Measurements from ENCODE around the gene PZP. TPM values are rescaled to one million over a fixed set of nuclear protein-coding genes. Genes with fewer than 3 reads are reported as not detected.

Gene PZP
- total and polyA plus RNA-seq, 2 of the 13 experiments (the other 11 are each of a cell fraction or from before 2014, with no cell fraction given): 0.07 to 0.89 TPM

- TF ChIP-seq, protein P1, sequence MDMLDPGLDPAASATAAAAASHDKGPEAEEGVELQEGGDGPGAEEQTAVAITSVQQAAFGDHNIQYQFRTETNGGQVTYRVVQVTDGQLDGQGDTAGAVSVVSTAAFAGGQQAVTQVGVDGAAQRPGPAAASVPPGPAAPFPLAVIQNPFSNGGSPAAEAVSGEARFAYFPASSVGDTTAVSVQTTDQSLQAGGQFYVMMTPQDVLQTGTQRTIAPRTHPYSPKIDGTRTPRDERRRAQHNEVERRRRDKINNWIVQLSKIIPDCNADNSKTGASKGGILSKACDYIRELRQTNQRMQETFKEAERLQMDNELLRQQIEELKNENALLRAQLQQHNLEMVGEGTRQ (IDR thresholded peaks at IDR 0.05; ENCODE audit: low read depth, low read length): no peak
- TF ChIP-seq, protein P1 (CRISPR knock-in tag; IDR thresholded peaks at IDR 0.05; ENCODE audit: borderline replicate concordance): no peak
- TF ChIP-seq MTF2 (CRISPR knock-in tag; IDR thresholded peaks at IDR 0.05; ENCODE audit: borderline replicate concordance) (no peak), HNRNPL (IDR thresholded peaks at IDR 0.05; ENCODE audit: low read depth, low read length) (no peak), ZNF672 (CRISPR knock-in tag; IDR thresholded peaks at IDR 0.05) (no peak), YEATS4 (CRISPR knock-in tag; IDR thresholded peaks at IDR 0.05; ENCODE audit: borderline replicate concordance) (no peak; the same call in 1 of the 2 replicates), JUN (CRISPR knock-in tag; IDR thresholded peaks at IDR 0.05) (peak; percentile 69; the same call in 1 of the 2 replicates), XBP1 (CRISPR knock-in tag; IDR thresholded peaks at IDR 0.05) (no peak), ZNF775 (CRISPR knock-in tag; IDR thresholded peaks at IDR 0.05; ENCODE audit: borderline replicate concordance) (no peak), SETDB1 (CRISPR knock-in tag; IDR thresholded peaks at IDR 0.05; ENCODE audit: borderline replicate concordance) (no peak), ZNF251 (CRISPR knock-in tag; IDR thresholded peaks at IDR 0.05) (no peak), ZNF331 (CRISPR knock-in tag; IDR thresholded peaks at IDR 0.05) (peak; percentile 67), ZNF660 (CRISPR knock-in tag; IDR thresholded peaks at IDR 0.05; ENCODE audit: borderline replicate concordance, low read depth) (no peak), GFI1 (CRISPR knock-in tag; IDR thresholded peaks at IDR 0.05; ENCODE audit: borderline replicate concordance) (peak; percentile 54; the same call in 1 of the 2 replicates), NR2C2 (CRISPR knock-in tag; IDR thresholded peaks at IDR 0.05; ENCODE audit: borderline replicate concordance) (peak; percentile 77), ZFP1 (CRISPR knock-in tag; IDR thresholded peaks at IDR 0.05) (peak; percentile 53; the same call in 1 of the 2 replicates)
- TF ChIP-seq, protein P2, sequence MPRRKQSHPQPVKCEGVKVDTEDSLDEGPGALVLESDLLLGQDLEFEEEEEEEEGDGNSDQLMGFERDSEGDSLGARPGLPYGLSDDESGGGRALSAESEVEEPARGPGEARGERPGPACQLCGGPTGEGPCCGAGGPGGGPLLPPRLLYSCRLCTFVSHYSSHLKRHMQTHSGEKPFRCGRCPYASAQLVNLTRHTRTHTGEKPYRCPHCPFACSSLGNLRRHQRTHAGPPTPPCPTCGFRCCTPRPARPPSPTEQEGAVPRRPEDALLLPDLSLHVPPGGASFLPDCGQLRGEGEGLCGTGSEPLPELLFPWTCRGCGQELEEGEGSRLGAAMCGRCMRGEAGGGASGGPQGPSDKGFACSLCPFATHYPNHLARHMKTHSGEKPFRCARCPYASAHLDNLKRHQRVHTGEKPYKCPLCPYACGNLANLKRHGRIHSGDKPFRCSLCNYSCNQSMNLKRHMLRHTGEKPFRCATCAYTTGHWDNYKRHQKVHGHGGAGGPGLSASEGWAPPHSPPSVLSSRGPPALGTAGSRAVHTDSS (CRISPR knock-in tag; conservative IDR thresholded peaks at IDR 0.05): no peak
- TF ChIP-seq, protein P3, sequence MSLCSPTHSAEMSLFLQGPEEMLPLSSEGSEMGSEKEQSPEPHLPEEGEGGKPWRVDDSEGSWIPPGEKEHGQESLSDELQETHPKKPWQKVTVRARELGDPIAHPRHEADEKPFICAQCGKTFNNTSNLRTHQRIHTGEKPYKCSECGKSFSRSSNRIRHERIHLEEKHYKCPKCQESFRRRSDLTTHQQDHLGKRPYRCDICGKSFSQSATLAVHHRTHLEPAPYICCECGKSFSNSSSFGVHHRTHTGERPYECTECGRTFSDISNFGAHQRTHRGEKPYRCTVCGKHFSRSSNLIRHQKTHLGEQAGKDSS (CRISPR knock-in tag; IDR thresholded peaks at IDR 0.05; ENCODE audit: borderline replicate concordance, low read depth): no peak
- TF ChIP-seq, protein P4, sequence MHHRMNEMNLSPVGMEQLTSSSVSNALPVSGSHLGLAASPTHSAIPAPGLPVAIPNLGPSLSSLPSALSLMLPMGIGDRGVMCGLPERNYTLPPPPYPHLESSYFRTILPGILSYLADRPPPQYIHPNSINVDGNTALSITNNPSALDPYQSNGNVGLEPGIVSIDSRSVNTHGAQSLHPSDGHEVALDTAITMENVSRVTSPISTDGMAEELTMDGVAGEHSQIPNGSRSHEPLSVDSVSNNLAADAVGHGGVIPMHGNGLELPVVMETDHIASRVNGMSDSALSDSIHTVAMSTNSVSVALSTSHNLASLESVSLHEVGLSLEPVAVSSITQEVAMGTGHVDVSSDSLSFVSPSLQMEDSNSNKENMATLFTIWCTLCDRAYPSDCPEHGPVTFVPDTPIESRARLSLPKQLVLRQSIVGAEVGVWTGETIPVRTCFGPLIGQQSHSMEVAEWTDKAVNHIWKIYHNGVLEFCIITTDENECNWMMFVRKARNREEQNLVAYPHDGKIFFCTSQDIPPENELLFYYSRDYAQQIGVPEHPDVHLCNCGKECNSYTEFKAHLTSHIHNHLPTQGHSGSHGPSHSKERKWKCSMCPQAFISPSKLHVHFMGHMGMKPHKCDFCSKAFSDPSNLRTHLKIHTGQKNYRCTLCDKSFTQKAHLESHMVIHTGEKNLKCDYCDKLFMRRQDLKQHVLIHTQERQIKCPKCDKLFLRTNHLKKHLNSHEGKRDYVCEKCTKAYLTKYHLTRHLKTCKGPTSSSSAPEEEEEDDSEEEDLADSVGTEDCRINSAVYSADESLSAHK (CRISPR knock-in tag; IDR thresholded peaks at IDR 0.05; ENCODE audit: borderline replicate concordance): no peak
- TF ChIP-seq, protein P5, sequence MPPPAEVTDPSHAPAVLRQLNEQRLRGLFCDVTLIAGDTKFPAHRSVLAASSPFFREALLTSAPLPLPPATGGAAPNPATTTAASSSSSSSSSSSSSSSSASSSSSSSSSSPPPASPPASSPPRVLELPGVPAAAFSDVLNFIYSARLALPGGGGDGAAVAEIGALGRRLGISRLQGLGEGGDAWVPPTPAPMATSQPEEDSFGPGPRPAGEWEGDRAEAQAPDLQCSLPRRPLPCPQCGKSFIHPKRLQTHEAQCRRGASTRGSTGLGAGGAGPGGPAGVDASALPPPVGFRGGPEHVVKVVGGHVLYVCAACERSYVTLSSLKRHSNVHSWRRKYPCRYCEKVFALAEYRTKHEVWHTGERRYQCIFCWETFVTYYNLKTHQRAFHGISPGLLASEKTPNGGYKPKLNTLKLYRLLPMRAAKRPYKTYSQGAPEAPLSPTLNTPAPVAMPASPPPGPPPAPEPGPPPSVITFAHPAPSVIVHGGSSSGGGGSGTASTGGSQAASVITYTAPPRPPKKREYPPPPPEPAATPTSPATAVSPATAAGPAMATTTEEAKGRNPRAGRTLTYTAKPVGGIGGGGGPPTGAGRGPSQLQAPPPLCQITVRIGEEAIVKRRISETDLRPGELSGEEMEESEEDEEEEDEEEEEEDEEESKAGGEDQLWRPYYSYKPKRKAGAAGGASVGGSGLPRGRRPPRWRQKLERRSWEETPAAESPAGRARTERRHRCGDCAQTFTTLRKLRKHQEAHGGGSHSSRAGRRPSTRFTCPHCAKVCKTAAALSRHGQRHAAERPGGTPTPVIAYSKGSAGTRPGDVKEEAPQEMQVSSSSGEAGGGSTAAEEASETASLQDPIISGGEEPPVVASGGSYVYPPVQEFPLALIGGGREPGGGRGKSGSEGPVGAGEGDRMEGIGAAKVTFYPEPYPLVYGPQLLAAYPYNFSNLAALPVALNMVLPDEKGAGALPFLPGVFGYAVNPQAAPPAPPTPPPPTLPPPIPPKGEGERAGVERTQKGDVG (CRISPR knock-in tag; IDR thresholded peaks at IDR 0.05; ENCODE audit: borderline replicate concordance): no peak
These were observed 86.0 kb downstream of the PZP start (continued) for GRCh38 chr12:9122091-9122609.
